ENCODE results near the gene LDLRAD2. TPM values are rescaled to one million over a fixed set of nuclear protein-coding genes. Genes with fewer than 3 reads are reported as not detected.

The LDLRAD2 gene
- total RNA-seq, 1 experiment from 2014 or later, result 1.0 TPM

DNA sequence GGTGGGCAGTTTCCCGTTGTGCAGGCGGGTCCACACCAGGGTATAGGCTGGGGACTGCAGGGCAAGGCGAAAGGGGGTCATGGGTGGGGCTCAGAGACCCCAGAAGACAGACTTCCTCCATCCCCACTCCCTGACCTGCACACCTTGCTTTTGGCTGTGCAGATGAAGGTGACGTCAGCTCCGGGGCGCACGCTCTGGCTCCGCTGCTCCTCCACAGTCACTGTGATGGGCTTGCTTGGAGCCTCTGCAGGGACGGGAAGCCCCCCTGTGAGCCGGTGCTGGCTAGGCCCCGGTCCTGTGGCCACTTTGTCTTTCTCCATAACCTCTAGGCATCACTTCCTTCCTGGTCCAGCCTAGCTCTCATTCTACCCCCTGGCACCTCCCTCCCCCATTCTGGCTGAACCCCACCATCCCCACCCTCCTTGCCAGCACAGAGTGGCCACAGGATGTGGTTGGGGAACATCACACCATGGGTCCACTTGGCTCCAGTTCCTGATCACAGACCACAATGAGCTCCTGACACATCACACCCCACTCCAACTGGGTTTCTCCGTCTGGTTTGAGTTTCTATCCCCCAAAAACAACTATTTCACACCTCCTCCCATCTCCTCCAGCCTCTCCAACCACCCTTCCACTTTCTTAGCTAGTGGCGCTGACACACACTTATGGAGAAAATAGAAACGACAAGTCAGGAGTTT is 45.2 kb downstream of the LDLRAD2 start:
- no peaks in the 10 kb centered on the region for H3K23me2 ChIP-seq (ENCODE audit: insufficient read length, low read depth, low read length, poor library complexity, severe bottlenecking)
- no peaks in the 10 kb centered on the region for H3K9me3 ChIP-seq (ENCODE audit: control insufficient read depth, low read depth, low read length)
- WGBS (ENCODE audit: extremely low coverage, insufficient read length, low lambda C conversion rate), result no CpG with 5 or more reads among the region's 14 CpGs
- Mint-ChIP-seq H3K27me3 (ENCODE audit: low read depth) (no peaks in the 10 kb centered on the region), H3K4me1 (no peaks in the 10 kb centered on the region), H3K9me3 (no peaks in the 10 kb centered on the region), H3K27ac (peak overlapping the region in 2 of 3 experiments; percentile 52 to 54; a peak in 3 of 7 replicates), H3K36me3 (ENCODE audit: insufficient read depth in 1 of 3, low read depth in 3 of 3) (peaks cover 26 to 70% (median 69%) of the 10 kb centered on the region in 3 experiments; a peak in 6 of 7 replicates), H3K4me3 (no peak overlapping the region)
- H3K23ac ChIP-seq (ENCODE audit: insufficient read length, low read depth, low read length), result no peak overlapping the region
- H4K20me1 ChIP-seq (ENCODE audit: control insufficient read depth, insufficient read depth, insufficient read length), result no peaks in the 10 kb centered on the region
- no peak overlapping the region for H3K14ac ChIP-seq (ENCODE audit: insufficient read depth, low read length)
- H3K4me2 ChIP-seq (ENCODE audit: insufficient read depth, insufficient read length, low read length), result no peak overlapping the region
- no peaks in the 10 kb centered on the region for H3K79me2 ChIP-seq (ENCODE audit: insufficient read depth, low read length)
- no peak overlapping the region for H4K91ac ChIP-seq (ENCODE audit: insufficient read length, low read depth, low read length)
- H3K4me1 ChIP-seq (ENCODE audit: insufficient read depth, low read length), result no peaks in the 10 kb centered on the region
- H3K27ac ChIP-seq (ENCODE audit: insufficient read length, low read depth, low read length), result no peak overlapping the region
- H3K9ac ChIP-seq (ENCODE audit: extremely low read depth, insufficient read length, low read length), result no peak overlapping the region
- H3K27me3 ChIP-seq (ENCODE audit: insufficient read depth, low read length), result no peaks in the 10 kb centered on the region
- no peak for DNase-seq
- H2BK12ac ChIP-seq (ENCODE audit: insufficient read length, low read depth, low read length), result no peak overlapping the region
- H2BK20ac ChIP-seq (ENCODE audit: low read depth, low read length, poor library complexity, severe bottlenecking), result no peak overlapping the region
- no peaks in the 10 kb centered on the region for H3K79me1 ChIP-seq (ENCODE audit: insufficient read depth, low read depth, low read length, poor library complexity, severe bottlenecking)
- no peak overlapping the region for H3T11ph ChIP-seq (ENCODE audit: low read length)
- H3K4ac ChIP-seq (ENCODE audit: low read depth, low read length), result no peak overlapping the region
- H2AFZ ChIP-seq (ENCODE audit: low read length), result no peak overlapping the region
- TF ChIP-seq CTCF (conservative IDR thresholded peaks at IDR 0.05), result no peak
- H2BK15ac ChIP-seq (ENCODE audit: low read depth, low read length), result no peak overlapping the region
- no peak overlapping the region for H4K5ac ChIP-seq (ENCODE audit: insufficient read length, low read depth, low read length)
- H4K8ac ChIP-seq (replicated peaks; ENCODE audit: insufficient read length, low read depth, low read length), result no peak overlapping the region
- no peak overlapping the region for H2BK5ac ChIP-seq (ENCODE audit: insufficient read length, low read length)
- H2BK120ac ChIP-seq (ENCODE audit: low read depth, low read length, poor library complexity, severe bottlenecking), result no peak overlapping the region
- H3K56ac ChIP-seq (ENCODE audit: insufficient read length, low read depth, low read length), result no peak overlapping the region
- no peak overlapping the region for H2AK5ac ChIP-seq (ENCODE audit: insufficient read length, low read length)
- no peak overlapping the region for H3K18ac ChIP-seq (ENCODE audit: insufficient read length, low read depth, low read length)
